ENCODE measurements around the gene ANXA8.

The ANXA8 gene

GRCh38 chr10:47447209-47447608 is 36.7 kb downstream of the ANXA8 start:
- DNase-seq, result no peak

- no peak for DNase-seq
Measured at GRCh38 chr10:47445720-47446119, 38.2 kb downstream of the ANXA8 start.

GRCh38 chr10:47444047-47444446 is 39.9 kb downstream of the ANXA8 start:
- DNase-seq, result no peak

- DNase-seq, result no peak
Measured at GRCh38 chr10:47443145-47443544, 40.8 kb downstream of the ANXA8 start.

GRCh38 chr10:47442351-47442750 is 41.6 kb downstream of the ANXA8 start:
- no peak for DNase-seq

- DNase-seq, result no peak
Measured at GRCh38 chr10:47441938-47442337, 42.0 kb downstream of the ANXA8 start.

- no peak for DNase-seq
Measured at GRCh38 chr10:47440207-47440606, 43.7 kb downstream of the ANXA8 start.

GRCh38 chr10:47438857-47439474 is 44.9 kb downstream of the ANXA8 start:
- no peak for DNase-seq

GRCh38 chr10:47435081-47435480 is 48.8 kb downstream of the ANXA8 start:
- DNase-seq, result no peak

- no peak for DNase-seq
Measured at GRCh38 chr10:47425813-47426419, 58.0 kb downstream of the ANXA8 start.

- DNase-seq, result no peak
Measured at GRCh38 chr10:47424231-47424630, 59.7 kb downstream of the ANXA8 start.

- DNase-seq, result no peak
Measured at GRCh38 chr10:47423476-47423875, 60.4 kb downstream of the ANXA8 start.

- DNase-seq, result no peak
Measured at GRCh38 chr10:47421057-47421952, 62.6 kb downstream of the ANXA8 start.

- no peak for DNase-seq
Measured at GRCh38 chr10:47420305-47421056, 63.4 kb downstream of the ANXA8 start.

GRCh38 chr10:47419421-47419820 is 64.5 kb downstream of the ANXA8 start:
- DNase-seq, result no peak

- DNase-seq, result no peak
Measured at GRCh38 chr10:47418966-47419365, 64.9 kb downstream of the ANXA8 start.

GRCh38 chr10:47418321-47418720 is 65.6 kb downstream of the ANXA8 start:
- DNase-seq, result no peak
